ENCODE results near the gene JADE2.
"Not testable (repeated sequence)": the region's sequence is repeated elsewhere in the genome, so short reads cannot be mapped to it uniquely, and the experiment has no call there.

Gene JADE2

DNA sequence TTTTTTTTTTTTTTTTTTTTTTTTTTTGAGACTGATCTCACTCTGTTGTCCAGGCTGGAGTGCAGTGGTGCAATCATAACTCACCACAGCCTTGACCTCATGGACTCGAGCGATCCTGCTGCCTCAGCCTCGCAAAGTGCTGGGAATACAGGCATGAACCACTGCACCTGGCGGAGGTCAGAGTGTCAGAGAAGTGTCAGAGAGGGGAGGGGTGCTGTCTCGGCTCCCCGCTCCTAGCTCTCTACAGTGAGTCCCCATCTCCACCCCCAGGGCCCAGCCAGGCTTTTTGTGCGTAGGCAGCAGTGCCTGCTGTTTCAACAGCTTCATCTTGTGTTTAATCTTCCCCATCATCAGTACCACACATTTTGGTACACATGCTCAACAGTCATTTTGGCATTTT is 68.9 kb downstream of the JADE2 start:
- DNase-seq (ENCODE audit: insufficient read length, low spot score): no peak
- TF ChIP-seq, protein P1, sequence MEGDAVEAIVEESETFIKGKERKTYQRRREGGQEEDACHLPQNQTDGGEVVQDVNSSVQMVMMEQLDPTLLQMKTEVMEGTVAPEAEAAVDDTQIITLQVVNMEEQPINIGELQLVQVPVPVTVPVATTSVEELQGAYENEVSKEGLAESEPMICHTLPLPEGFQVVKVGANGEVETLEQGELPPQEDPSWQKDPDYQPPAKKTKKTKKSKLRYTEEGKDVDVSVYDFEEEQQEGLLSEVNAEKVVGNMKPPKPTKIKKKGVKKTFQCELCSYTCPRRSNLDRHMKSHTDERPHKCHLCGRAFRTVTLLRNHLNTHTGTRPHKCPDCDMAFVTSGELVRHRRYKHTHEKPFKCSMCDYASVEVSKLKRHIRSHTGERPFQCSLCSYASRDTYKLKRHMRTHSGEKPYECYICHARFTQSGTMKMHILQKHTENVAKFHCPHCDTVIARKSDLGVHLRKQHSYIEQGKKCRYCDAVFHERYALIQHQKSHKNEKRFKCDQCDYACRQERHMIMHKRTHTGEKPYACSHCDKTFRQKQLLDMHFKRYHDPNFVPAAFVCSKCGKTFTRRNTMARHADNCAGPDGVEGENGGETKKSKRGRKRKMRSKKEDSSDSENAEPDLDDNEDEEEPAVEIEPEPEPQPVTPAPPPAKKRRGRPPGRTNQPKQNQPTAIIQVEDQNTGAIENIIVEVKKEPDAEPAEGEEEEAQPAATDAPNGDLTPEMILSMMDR (IDR thresholded peaks at IDR 0.05; ENCODE audit: insufficient read depth, missing control alignments): no peak

DNA sequence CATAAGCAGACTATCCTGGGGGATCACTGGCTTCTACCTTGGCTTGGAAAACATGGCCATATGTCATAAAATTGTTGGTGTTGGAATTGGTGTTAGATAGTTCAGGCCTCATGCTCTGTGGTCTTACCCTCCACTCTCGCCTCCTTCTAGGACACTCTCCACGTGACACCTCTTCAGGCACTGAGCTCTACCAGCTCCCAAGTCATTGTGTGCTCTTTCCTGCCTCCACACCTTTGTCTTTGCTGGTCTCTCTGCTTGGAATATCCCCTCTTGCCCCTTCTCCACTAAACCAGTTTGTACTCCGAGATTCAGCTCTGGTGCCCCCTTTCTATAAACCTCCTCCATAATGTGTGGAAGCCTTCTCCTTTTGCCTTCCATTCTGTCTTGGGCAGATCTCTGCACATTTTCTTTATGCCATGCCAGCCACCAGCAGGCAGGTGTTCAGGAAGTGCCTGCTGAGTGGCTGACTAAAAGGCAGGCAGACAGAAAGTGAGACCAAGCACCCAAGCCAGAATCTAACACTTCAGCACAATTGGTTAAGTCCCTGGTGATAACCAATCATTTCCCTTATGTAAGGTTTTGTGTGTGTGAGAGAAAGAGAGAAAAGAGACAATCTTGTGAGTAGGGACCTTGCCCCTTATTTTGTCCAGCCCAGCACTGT is 69.5 kb downstream of the JADE2 start:
- TF ChIP-seq, protein P1 (IDR thresholded peaks at IDR 0.05; ENCODE audit: insufficient read depth, missing control alignments): no peak
- FAIRE-seq: no peak
- no peak for DNase-seq (ENCODE audit: insufficient read length, low spot score)

More for the DNA sequence above, 68.9 kb downstream of the JADE2 start:
- FAIRE-seq: no peak

DNA sequence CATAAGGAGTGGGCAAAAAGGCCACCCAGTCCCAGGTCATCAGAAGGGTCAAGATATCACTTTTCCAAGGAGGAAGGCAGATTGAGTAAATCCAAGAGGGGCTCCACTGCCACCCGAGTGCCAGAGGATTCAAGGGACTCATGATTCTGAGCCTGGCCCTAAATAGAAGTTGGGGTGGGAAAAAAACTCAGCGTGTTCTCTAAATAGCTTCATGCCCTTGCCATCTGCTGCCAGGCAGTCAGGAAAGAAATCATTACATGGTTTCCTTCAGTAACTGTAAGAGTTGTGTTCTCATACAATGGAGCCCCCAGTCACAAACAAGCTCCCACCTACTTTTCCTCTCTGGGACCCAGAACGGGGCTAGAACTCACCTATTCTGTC is 70.0 kb downstream of the JADE2 start:
- no peak for FAIRE-seq
- TF ChIP-seq, protein P1 (IDR thresholded peaks at IDR 0.05; ENCODE audit: insufficient read depth, missing control alignments): no peak
- no peak for DNase-seq (ENCODE audit: insufficient read length, low spot score)

DNA sequence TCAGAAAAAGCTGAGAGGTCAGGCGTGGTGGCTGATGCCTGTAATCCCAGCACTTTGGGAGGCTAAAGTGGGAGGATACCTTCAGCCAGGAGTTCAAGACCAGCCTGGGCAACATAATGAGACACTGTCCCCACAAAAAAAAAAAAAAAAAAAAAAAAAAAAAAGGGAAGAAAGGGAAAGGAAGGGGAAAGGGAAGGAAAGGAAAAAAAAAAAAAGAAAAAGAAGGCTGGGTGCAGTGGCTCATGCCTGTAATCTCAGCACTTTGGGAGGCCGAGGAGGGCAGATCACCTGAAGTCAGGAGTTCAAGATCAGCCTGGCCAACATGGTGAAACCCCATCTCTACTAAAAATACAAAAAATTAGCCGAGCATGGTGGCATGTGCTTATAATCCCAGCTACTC is 74.3 kb downstream of the JADE2 start:
- DNase-seq (ENCODE audit: insufficient read length, low spot score); FAIRE-seq: not testable (repeated sequence)

DNA sequence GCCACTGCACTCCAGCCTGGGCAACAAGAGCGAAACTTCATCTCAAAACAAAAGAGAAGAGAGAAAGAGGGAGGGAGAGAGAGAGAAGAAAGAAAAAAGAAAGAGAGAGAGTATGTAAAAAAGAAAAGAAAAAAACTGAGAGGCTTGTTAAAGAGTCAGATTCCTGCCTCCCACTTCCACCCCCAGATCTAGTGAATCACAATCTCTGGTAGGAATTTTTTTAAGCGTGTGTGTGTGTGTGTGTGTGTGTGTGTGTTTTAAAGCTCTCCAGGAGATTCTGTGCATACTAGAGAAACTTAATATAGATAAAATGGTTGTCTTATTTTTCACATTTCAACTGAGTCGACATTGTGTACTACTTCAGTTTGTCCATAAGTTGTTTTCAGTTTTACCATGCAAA is 75.1 kb downstream of the JADE2 start:
- TF ChIP-seq, protein P1 (IDR thresholded peaks at IDR 0.05; ENCODE audit: insufficient read depth, missing control alignments): no peak
- DNase-seq (ENCODE audit: insufficient read length, low spot score): no peak
- FAIRE-seq: no peak

- DNase-seq (ENCODE audit: insufficient read length, low spot score) (no peak), FAIRE-seq (no peak)
- TF ChIP-seq, protein P1 (IDR thresholded peaks at IDR 0.05; ENCODE audit: insufficient read depth, missing control alignments): no peak
These were observed 77.6 kb downstream of the JADE2 start for GRCh38 chr5:134603059-134603458.

- DNase-seq (ENCODE audit: insufficient read length, low spot score): no peak
- TF ChIP-seq, protein P1 (IDR thresholded peaks at IDR 0.05; ENCODE audit: insufficient read depth, missing control alignments): no peak
- FAIRE-seq: no peak
These were observed 79.4 kb downstream of the JADE2 start for GRCh38 chr5:134604908-134605307.

DNA sequence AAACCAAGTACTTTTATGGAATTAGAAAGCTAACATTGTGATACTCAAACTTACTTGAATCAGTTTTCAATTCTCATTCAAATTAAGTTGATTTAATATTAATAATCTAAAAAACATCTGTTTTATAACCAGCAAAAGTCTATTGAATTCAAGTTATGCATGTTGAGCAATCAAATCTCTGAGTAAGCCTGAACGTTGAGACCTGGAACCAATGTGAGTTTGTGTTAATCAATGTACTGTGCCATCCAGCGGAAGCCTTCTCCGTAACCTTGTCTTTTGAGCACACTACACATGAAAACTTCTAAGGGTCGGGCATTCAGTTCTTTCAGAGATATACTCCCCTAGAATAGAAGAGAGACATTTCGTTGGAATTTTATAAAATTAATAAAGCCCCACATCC is 81.3 kb downstream of the JADE2 start:
- TF ChIP-seq, protein P1 (IDR thresholded peaks at IDR 0.05; ENCODE audit: insufficient read depth, missing control alignments): no peak
- DNase-seq (ENCODE audit: insufficient read length, low spot score): no peak
- FAIRE-seq: no peak

Data from D721Med (cell line).